HepG2 (cell line): Measurements from ENCODE around the gene CHTF8. TPM values are rescaled to one million over a fixed set of nuclear protein-coding genes. Genes with fewer than 3 reads are reported as not detected.

Experiments used
- ADNP ChIP-seq: sonication (generic); formaldehyde crosslinking; IDR thresholded peaks from 2 replicates; pipeline ENCODE4 v1.4.0; 2020; ENCODE audit warnings: missing genetic modification reagents
- EED ChIP-seq: sonication (generic); formaldehyde crosslinking; IDR thresholded peaks from 2 replicates; pipeline ENCODE4 v1.5.0; 2020; ENCODE audit warnings: mild to moderate bottlenecking, missing genetic modification reagents
- EHMT2 ChIP-seq: fragments of 200-600 bp; sonication (generic); IDR thresholded peaks from 2 replicates; pipeline ENCODE4 v1.7.0; 2017; ENCODE audit warnings: antibody characterized with exemption, low read depth, low read length, borderline replicate concordance
- HIVEP1 ChIP-seq: sonication (generic); formaldehyde crosslinking; IDR thresholded peaks from 2 replicates; pipeline ENCODE4 v1.4.0; 2020; ENCODE audit warnings: mild to moderate bottlenecking, missing genetic modification reagents
- HMGA1 ChIP-seq: sonication (generic); formaldehyde crosslinking; conservative IDR thresholded peaks from 2 replicates; pipeline ENCODE4 v1.4.0; 2020; ENCODE audit warnings: missing genetic modification reagents
- HOXA9 ChIP-seq: sonication (generic); formaldehyde crosslinking; IDR thresholded peaks from 2 replicates; pipeline ENCODE4 v1.8.1; 2022; ENCODE audit warnings: missing genetic modification reagents, mild to moderate bottlenecking, moderate library complexity, borderline replicate concordance
- IKZF4 ChIP-seq: sonication (generic); formaldehyde crosslinking; IDR thresholded peaks from 2 replicates; pipeline ENCODE4 v1.5.1; 2020; ENCODE audit warnings: borderline replicate concordance, mild to moderate bottlenecking, low read depth, missing genetic modification reagents; ENCODE audit errors: not compliant biosample characterization
- MATR3 ChIP-seq: sonication (generic); formaldehyde crosslinking; IDR thresholded peaks from 2 replicates; pipeline ENCODE4 v1.4.0; 2020; ENCODE audit warnings: missing genetic modification reagents
- MTA3 ChIP-seq: sonication (generic); formaldehyde crosslinking; IDR thresholded peaks from 2 replicates; pipeline ENCODE4 v1.4.0; 2020; ENCODE audit warnings: missing genetic modification reagents
- MTERF4 ChIP-seq: sonication (generic); formaldehyde crosslinking; IDR thresholded peaks from 2 replicates; pipeline ENCODE4 v1.8.0; 2023; ENCODE audit warnings: mild to moderate bottlenecking, missing genetic modification reagents
- RORA ChIP-seq: sonication (generic); formaldehyde crosslinking; IDR thresholded peaks from 2 replicates; pipeline ENCODE4 v1.5.0; 2020; ENCODE audit warnings: mild to moderate bottlenecking, missing genetic modification reagents, moderate library complexity
- SIN3A ChIP-seq: IDR thresholded peaks from 2 replicates; pipeline ENCODE4 v1.6.1; 2011; ENCODE audit warnings: low read depth, mild to moderate bottlenecking, control low read depth, low read length, borderline replicate concordance
- YEATS2 ChIP-seq: sonication (generic); formaldehyde crosslinking; IDR thresholded peaks from 2 replicates; pipeline ENCODE4 v1.4.0; 2020; ENCODE audit warnings: missing genetic modification reagents, borderline replicate concordance
- ZBED4 ChIP-seq: sonication (generic); formaldehyde crosslinking; IDR thresholded peaks from 2 replicates; pipeline ENCODE4 v1.4.0; 2020; ENCODE audit warnings: missing genetic modification reagents, borderline replicate concordance
- ZBTB38 ChIP-seq: sonication (generic); formaldehyde crosslinking; IDR thresholded peaks from 2 replicates; pipeline ENCODE4 v1.5.1; 2020; ENCODE audit warnings: mild to moderate bottlenecking, missing genetic modification reagents
- ZFP37 ChIP-seq: sonication (generic); formaldehyde crosslinking; IDR thresholded peaks from 2 replicates; pipeline ENCODE4 v1.4.0; 2020; ENCODE audit warnings: missing genetic modification reagents, borderline replicate concordance
- ZNF138 ChIP-seq: sonication (generic); formaldehyde crosslinking; IDR thresholded peaks from 2 replicates; pipeline ENCODE4 v1.5.0; 2020; ENCODE audit warnings: mild to moderate bottlenecking, low read depth, missing genetic modification reagents
- ZNF24 ChIP-seq: fragments of 450-650 bp; IDR thresholded peaks from 2 replicates; pipeline ENCODE4 v1.6.1; 2017; ENCODE audit warnings: antibody characterized with exemption, mild to moderate bottlenecking
- ZNF619 ChIP-seq: sonication (generic); formaldehyde crosslinking; IDR thresholded peaks from 2 replicates; pipeline ENCODE4 v1.4.0; 2020; ENCODE audit warnings: mild to moderate bottlenecking, missing genetic modification reagents
- ZNF646 ChIP-seq: sonication (generic); formaldehyde crosslinking; IDR thresholded peaks from 2 replicates; pipeline ENCODE4 v1.9.0; 2021; ENCODE audit warnings: mild to moderate bottlenecking, missing genetic modification reagents
- polyA plus RNA-seq, 8 experiments: library from polyadenylated mRNA; depleted of rRNA in 3 of 8; stranded (reverse) in 7 of 8; unstranded in 1 of 8; fragments of >200 nt; fragmentation: Illumina TruSeq in 4 of 8; extraction: Trizol in 4 of 8; gene quantifications; 2 replicates each; pipeline versions ENCODE4 v1.2.1 to v1.2.3, GENCODE V29; 2011 to 2016; ENCODE audit warnings: low read depth in 4 of 8, missing spikeins in 1 of 8, mixed read lengths in 1 of 8; ENCODE audit not compliant: insufficient read depth in 1 of 8
- total RNA-seq, 5 experiments: library from RNA; depleted of rRNA; stranded (reverse); fragments of >200 nt; fragmentation: Illumina TruSeq; extraction: Trizol; gene quantifications; 2 replicates each; pipeline ENCODE4 v1.2.3, GENCODE V29; 2016; ENCODE audit warnings: low read depth in 1 of 5

The CHTF8 gene
- total and polyA plus RNA-seq, 2 of the 13 experiments (the other 11 are each of a cell fraction or from before 2014, with no cell fraction given) = 37.2 to 67.5 TPM

- no peak for TF ChIP-seq YEATS2 (CRISPR knock-in tag)
- 0 out of 2 replicates have a peak, but pooled peaks have one; percentile 30 for TF ChIP-seq ZNF646 (CRISPR knock-in tag)
- TF ChIP-seq ZFP37 = no peak
- TF ChIP-seq EED (CRISPR knock-in tag) = no peak
- TF ChIP-seq RORA (CRISPR knock-in tag) = no peak
- no peak for TF ChIP-seq HOXA9 (CRISPR knock-in tag)
- TF ChIP-seq ZBED4 = no peak
- no peak for TF ChIP-seq MTA3 (CRISPR knock-in tag)
- peak; percentile 60; the same call in 1 of the 2 replicates for TF ChIP-seq ZNF619 (CRISPR knock-in tag)
- no peak for TF ChIP-seq MATR3
- no peak for TF ChIP-seq HMGA1
- TF ChIP-seq HIVEP1 (CRISPR knock-in tag) = no peak
- no peak for TF ChIP-seq ZNF24
- TF ChIP-seq EHMT2 = no peak
- TF ChIP-seq ZBTB38 (CRISPR knock-in tag) = no peak; the same call in 1 of the 2 replicates
- no peak for TF ChIP-seq IKZF4 (CRISPR knock-in tag)
- TF ChIP-seq ZNF138 = no peak
- TF ChIP-seq SIN3A = no peak
- no peak; the same call in 1 of the 2 replicates for TF ChIP-seq MTERF4 (CRISPR knock-in tag)
- no peak for TF ChIP-seq ADNP (CRISPR knock-in tag)
Observed at GRCh38 chr16:69131839-69132423, 457 bp downstream of the CHTF8 start (continued).
